AG10803 (cell line): ENCODE data around the gene DEPP1.

Source experiments
- DNase-seq: peaks from one replicate; pipeline ENCODE4 v3.0.0; 2010; ENCODE audit warnings: low read depth
- H3K4me3 ChIP-seq: 2 replicates; pipeline ENCODE4 v1.5.1; 2011; ENCODE audit warnings: mild to moderate bottlenecking, low read length, control low read depth
- TF ChIP-seq, protein P1 (sequence below): conservative IDR thresholded peaks from 2 replicates; pipeline ENCODE4 v1.5.1; 2011; ENCODE audit warnings: mild to moderate bottlenecking, low read length, control low read depth, inconsistent platforms

DEPP1 gene

DNA sequence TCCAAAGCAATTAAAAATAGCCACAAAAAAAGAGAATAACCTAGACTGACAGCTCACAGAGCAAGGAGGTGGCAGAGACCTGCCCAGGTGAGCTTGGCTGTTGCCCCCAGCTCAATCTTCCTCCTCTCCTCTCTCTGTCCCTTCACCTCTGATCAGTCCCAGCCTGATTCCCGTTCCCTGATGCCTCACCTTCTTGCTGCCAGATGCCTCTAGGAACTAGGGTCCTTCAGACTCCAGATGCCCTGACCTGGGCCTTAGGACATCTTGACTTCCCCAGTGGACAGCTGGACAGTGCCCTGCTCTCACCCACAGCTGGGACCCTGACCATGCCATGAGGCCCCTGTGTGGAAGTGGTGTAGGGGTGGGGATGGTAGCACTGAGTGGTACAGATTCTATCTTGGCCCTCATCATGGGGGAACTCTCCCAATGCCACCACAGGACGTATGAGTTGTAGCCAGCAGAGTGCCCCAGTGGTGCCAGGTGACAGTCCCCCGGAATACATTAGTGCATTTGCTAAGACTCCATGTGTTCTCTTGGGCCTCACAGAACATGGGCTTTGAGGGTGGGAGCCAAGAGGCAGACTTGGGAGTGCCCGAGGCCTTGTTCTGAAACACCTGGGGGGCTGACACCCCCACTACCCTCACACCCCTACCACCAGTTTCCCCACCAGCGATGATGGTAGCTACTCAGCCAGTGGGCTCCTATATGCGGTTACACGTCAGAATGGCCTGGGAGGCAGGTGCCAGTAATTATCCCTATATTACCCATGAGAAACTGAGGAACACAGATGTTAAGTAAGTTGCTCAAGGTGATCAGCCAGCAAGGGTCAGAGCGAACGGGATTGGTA is 2.0 kb downstream of the DEPP1 start:
- peak overlapping the region; percentile 79 for H3K4me3 ChIP-seq
- TF ChIP-seq, protein P1, sequence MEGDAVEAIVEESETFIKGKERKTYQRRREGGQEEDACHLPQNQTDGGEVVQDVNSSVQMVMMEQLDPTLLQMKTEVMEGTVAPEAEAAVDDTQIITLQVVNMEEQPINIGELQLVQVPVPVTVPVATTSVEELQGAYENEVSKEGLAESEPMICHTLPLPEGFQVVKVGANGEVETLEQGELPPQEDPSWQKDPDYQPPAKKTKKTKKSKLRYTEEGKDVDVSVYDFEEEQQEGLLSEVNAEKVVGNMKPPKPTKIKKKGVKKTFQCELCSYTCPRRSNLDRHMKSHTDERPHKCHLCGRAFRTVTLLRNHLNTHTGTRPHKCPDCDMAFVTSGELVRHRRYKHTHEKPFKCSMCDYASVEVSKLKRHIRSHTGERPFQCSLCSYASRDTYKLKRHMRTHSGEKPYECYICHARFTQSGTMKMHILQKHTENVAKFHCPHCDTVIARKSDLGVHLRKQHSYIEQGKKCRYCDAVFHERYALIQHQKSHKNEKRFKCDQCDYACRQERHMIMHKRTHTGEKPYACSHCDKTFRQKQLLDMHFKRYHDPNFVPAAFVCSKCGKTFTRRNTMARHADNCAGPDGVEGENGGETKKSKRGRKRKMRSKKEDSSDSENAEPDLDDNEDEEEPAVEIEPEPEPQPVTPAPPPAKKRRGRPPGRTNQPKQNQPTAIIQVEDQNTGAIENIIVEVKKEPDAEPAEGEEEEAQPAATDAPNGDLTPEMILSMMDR, result no peak

DNA sequence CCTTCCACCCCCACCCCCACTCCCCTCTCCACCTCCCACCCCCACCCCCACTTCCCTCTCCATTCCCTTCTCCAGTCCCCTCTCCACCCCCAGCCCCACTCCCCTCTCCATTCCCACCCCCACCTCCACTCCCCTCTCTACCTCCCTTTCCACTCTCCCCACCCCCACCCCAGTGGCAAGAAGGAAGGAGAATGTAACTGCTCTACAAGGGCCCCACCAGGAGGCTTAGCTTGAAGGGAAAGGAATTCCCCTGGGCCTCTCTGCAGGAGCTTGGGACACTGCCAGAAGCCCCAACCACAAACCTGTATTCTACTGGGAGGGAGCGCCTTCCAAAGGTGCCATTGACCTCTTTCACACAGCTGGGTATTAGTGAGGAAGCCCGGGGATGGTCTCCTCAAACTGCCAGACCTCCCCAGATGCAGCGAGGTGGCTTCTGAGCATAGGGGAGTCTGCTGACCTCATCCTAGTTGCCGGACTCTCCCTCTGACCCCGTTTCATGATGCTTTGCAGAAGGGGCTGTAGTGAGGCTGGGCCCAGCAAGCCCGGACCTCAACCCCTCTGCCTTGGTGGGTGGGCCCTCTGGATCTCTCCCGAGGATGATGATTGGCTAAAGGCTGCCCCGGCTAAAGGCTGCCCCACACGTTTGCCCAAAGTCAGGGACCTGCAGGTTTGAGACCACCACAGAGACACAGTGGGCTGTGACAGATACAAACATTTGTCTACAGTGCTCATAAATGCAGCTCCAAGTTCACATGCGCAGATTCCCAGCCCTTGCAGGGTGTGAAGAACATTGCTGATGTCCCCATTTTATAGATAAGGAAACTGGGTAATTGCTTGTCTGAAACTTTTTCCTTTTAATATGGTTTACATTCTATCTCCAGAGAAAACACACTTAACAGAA is 2.9 kb downstream of the DEPP1 start:
- peak; percentile 49 for DNase-seq

More for the DNA sequence above, 2.0 kb downstream of the DEPP1 start:
- DNase-seq, result no peak

DNA sequence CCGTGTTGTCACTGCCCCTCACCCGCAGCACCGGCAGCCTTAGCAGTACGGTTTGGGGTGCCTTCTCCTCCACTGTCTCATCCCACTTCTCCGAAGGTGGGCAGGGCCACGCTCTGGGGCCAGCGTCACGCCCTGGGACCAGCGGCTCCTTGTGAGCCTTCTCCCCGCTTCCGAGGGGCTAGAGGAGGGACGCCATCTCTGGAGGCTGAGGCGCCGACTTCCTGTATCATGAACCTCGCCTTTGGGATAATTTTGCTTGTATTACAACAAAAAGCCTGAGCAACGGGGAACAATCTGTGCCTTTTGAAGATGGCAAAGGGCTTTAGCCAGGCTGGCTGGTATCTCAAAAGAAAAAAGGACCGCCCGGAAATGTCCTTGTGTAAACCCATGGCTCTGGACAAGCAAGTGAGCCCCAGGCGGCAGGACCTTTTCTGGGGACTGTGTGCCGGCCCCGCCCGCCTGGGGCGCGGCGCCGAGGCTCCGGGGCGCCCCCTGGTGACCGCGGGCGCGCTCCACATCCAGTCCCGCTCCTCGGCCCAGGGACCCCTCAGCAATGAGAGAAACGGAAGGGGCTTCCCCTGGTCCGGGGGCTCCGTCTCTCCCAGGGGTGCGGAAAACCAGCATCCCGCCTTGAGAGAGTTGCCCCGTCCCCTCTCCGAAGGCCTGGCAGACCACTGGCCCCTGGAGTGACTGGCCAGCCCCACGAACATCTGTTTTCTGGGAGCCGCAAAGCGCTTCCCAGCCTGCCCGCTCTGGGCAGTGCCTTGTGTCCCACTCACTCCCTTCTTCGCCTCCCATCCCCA is 3.8 kb downstream of the DEPP1 start:
- peak overlapping the region; percentile 63 for H3K4me3 ChIP-seq
- TF ChIP-seq, protein P1, result peak; percentile 51
- DNase-seq, result peak; percentile 62

More for the DNA sequence above, 2.9 kb downstream of the DEPP1 start:
- peak overlapping the region; percentile 79 for H3K4me3 ChIP-seq
- TF ChIP-seq, protein P1, result no peak

DNA sequence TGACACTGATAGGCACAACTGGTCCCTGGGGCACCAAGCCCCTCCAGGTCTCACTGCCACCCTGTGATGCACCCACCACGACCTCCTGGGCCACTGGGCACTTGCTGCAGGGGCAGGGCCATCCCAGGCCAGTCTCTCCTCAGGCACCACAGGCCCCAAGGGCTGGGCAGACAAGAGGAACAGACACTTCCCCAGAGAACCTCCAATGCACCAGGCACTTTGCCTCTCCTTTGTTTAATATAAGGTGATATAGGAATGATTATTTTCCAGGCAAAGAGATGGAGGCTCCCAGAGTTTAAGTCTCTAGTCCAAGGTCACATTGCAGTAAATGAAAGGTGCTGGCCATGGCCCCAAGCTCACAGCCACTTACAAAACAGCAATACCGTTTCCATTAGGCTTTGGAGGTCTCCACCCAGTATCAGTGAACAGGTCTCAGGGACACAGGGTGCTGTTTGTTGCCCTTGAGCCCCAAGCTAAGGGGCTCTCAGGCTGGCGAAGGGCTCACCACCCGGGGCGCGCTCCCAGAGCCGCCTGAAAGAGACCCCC is 4.5 kb downstream of the DEPP1 start:
- H3K4me3 ChIP-seq, result peak overlapping the region; percentile 63
- DNase-seq, result no peak
- TF ChIP-seq, protein P1, result no peak

DNA sequence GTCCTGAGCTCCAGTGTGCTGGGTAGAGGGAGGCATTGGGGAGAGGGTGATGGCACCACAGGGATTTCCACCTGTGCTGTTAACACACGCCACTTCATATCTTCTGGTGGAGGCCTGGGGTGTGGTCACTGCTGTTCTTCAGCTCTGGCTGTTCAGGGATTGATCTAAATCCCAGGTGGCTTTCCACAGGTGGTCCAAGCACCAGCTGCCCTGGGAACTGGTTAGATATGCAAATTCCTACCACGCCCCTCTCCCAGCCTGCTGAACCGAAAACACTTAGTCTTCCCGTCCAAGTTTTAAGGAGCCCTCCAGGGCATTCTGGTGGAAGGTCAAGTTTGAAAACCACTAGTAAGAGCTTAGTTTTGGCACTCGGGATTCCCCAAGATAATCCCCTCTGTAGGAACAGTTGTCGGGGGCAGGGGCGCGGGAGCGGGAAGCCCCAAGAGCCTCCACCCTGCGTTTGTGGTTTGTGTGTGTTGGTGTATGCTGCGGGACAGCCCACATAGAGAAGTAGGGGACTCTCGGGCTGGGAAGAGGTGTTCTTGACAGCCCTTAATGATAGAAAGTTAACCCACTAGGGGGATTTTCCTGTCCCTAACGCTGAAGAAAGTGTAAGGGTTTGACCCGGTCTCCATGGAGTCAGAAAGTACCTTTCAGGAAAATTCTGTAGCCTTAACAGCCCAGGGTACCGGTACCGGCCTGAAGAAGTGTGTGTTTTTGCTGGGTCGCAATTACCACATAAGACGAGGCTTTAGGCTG is 5.1 kb downstream of the DEPP1 start:
- TF ChIP-seq, protein P1, result no peak
- no peak for DNase-seq
- no peak overlapping the region for H3K4me3 ChIP-seq

DNA sequence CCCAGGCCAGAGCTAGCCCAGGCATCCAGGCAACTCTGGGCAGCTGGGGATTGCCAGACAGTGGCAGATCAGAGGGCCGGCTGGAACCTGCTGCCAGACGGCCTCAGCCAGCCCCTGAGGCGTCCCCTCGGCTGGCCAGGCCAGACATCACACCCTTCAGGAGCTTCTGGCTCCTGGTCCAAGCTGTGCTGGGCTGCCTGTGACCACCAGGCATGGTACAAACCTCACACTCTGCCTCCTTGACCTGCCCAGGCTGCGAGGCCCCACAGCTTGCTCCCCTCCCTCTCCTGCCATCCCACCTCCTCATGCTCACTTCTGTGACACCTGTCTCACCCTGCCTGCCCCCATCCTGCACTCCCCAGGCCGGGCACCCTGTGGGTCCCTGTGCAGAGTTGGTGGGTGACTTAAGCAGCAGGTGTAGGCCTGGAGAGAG is 5.7 kb downstream of the DEPP1 start:
- DNase-seq, result no peak
- TF ChIP-seq, protein P1, result no peak
- no peak overlapping the region for H3K4me3 ChIP-seq
